Astrocyte of the spinal cord (primary cell): Measurements from ENCODE around the gene SASH1.
A peak's percentile ranks its signal among the peaks of the same experiment; 100 is the strongest.

Experiments
- DNase-seq: peaks from one replicate; pipeline ENCODE4 v3.0.0; 2011; ENCODE audit warnings: low read depth, low spot score
- H3K4me3 ChIP-seq: 2 replicates; pipeline ENCODE4 v1.5.1; 2011; ENCODE audit warnings: low read depth, mild to moderate bottlenecking, low read length, moderate library complexity
- CTCF ChIP-seq: IDR thresholded peaks from 2 replicates; pipeline ENCODE4 v1.5.1; 2012; ENCODE audit warnings: low read depth, mild to moderate bottlenecking, low read length, inconsistent platforms
- in situ Hi-C: cut with HindIII; loops from 2 replicates; pipeline ENCODE4 v1.10.0; 2017; ENCODE audit warnings: low sequenced_read_pairs

SASH1 gene

GRCh38 chr6:148590883-148591282 is 248.2 kb downstream of the SASH1 start:
- no peak for TF ChIP-seq CTCF
- no peak overlapping the region for H3K4me3 ChIP-seq
- no peak for DNase-seq
- in situ Hi-C loops: no loop called here

DNA sequence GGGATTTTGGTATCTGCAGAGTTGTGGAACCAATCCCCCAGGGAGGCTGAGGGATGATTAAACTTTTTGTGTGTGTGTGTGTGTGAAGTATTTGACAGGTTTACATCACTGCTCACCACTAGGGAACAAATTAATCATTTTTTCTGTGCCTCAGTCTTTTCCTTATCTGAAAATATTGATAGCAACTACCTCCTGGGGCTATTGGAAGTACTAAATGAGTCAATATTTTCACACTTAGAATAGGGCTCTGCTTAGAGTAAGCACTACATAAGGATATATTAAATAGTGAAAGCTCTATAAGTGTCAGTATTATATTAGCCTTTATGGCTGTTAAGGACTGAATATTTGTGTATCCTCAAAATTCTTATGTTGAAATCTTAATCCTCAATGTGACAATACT is 249.0 kb downstream of the SASH1 start:
- in situ Hi-C loops: no loop called here
- no peak for TF ChIP-seq CTCF
- DNase-seq: no peak
- H3K4me3 ChIP-seq: no peak overlapping the region

- no peak for TF ChIP-seq CTCF
- no peak overlapping the region for H3K4me3 ChIP-seq
- DNase-seq: peak; percentile 47
- in situ Hi-C loops: no loop called here
Observed at GRCh38 chr6:148593130-148593812, 250.6 kb downstream of the SASH1 start.

DNA sequence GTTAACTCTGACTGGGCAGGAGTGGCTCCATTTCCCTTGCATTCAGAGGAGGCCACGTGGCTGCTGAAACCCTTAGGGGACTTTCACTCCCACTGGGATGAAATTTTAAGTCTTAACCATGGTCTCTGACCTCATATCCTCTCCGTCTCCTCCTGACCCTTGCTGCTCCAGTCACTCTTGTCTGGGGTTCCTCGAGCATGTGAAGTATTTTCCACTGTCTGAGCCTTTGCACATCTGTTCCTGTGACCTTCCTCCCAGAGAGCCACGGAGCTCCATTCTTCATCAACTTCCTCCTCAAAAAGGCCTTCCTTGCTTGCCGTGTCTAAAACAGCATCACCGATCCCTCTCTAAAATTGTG is 251.2 kb downstream of the SASH1 start:
- no peak for TF ChIP-seq CTCF
- no peak overlapping the region for H3K4me3 ChIP-seq
- in situ Hi-C loops: no loop called here
- no peak for DNase-seq

DNA sequence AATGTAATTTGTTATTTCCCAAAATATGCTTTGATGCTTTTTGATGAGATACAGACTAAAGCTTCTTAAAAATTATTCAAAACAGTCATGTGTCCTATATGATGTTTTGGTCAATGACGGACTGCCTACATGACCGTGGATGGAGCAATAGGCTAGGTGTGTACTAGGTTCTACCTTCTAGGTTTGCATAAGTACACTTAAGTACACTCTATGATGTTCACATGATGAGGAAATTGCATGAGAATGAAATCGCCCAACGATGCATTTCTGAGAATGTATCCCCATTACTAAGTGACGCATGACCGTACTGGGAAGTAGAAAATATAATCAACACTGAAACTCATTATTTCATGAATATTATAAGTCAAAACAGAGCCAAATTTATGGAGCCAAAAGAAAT is 252.9 kb downstream of the SASH1 start:
- TF ChIP-seq CTCF: no peak
- in situ Hi-C loops: no loop called here
- no peak for DNase-seq
- no peak overlapping the region for H3K4me3 ChIP-seq

DNA sequence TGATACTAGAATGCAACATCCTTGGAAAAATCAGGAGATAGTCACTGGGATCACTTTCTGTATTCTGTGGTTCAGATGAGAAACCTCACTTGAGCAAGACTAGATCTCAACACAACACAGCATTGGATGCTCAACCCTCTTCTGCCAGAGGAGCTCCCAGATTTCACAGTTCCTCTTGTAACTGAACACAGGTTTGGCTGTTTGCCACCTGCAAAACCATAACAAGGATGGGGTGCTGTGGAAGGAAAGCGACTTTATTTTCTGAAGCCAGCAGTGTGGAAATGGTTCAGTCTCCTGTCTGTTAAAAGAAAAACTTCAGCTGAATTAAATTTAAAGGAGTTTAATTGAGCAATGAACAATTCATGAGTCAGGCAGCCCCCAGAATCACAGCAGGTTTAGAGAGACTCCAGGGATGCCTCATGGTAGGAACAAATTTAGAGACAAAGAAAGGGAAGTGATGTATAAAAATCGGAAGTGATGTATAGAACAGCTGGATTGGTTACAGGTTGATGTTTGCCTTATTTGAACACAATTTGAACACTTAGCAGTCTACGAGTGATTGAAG is 254.3 kb downstream of the SASH1 start:
- no peak for DNase-seq
- in situ Hi-C loops: no loop called here
- no peak overlapping the region for H3K4me3 ChIP-seq
- no peak for TF ChIP-seq CTCF
